Raji (cell line): ENCODE data around the gene NTN1.

ENCODE experiments used
- POLR2A ChIP-seq: IDR thresholded peaks from 2 replicates; pipeline ENCODE4 v1.6.1; 2011; ENCODE audit warnings: low read depth, low read length, control low read depth; ENCODE audit not compliant: insufficient read depth

NTN1 gene

GRCh38 chr17:9090641-9091096, 69.4 kb downstream of the NTN1 start:
- no peak for TF ChIP-seq POLR2A

- no peak for TF ChIP-seq POLR2A
Observed at GRCh38 chr17:9094193-9094592, 72.9 kb downstream of the NTN1 start.

GRCh38 chr17:9095390-9095789, 74.1 kb downstream of the NTN1 start:
- no peak for TF ChIP-seq POLR2A

- no peak for TF ChIP-seq POLR2A
Observed at GRCh38 chr17:9098242-9098825, 77.0 kb downstream of the NTN1 start.

- TF ChIP-seq POLR2A = no peak
Observed at GRCh38 chr17:9101356-9101755, 80.0 kb downstream of the NTN1 start.

GRCh38 chr17:9104370-9105041, 83.2 kb downstream of the NTN1 start:
- no peak for TF ChIP-seq POLR2A

GRCh38 chr17:9105068-9105868, 84.0 kb downstream of the NTN1 start:
- TF ChIP-seq POLR2A = no peak

- no peak for TF ChIP-seq POLR2A
Observed at GRCh38 chr17:9107527-9107926, 86.2 kb downstream of the NTN1 start.

- TF ChIP-seq POLR2A = no peak
Observed at GRCh38 chr17:9108146-9108545, 86.8 kb downstream of the NTN1 start.

- TF ChIP-seq POLR2A = no peak
Observed at GRCh38 chr17:9109933-9110332, 88.6 kb downstream of the NTN1 start.

- TF ChIP-seq POLR2A = no peak
Observed at GRCh38 chr17:9110501-9110900, 89.2 kb downstream of the NTN1 start.

GRCh38 chr17:9115214-9116191, 94.2 kb downstream of the NTN1 start:
- no peak for TF ChIP-seq POLR2A

- no peak for TF ChIP-seq POLR2A
Observed at GRCh38 chr17:9116311-9116835, 95.1 kb downstream of the NTN1 start.

- TF ChIP-seq POLR2A = no peak
Observed at GRCh38 chr17:9116861-9117568, 95.7 kb downstream of the NTN1 start.

- no peak for TF ChIP-seq POLR2A
Observed at GRCh38 chr17:9120471-9120870, 99.2 kb downstream of the NTN1 start.
